C4-2B (cell line): ENCODE results near the gene HSP90B1.

ENCODE experiments used
- ZFX ChIP-seq: fragments of 450-650 bp; IDR thresholded peaks from 2 replicates; pipeline ENCODE4 v1.6.1; 2017
- TF ChIP-seq, protein P1 (sequence below): fragments of 450-650 bp; conservative IDR thresholded peaks from 2 replicates; pipeline ENCODE4 v1.5.1; 2017; ENCODE audit warnings: mild to moderate bottlenecking

DNA sequence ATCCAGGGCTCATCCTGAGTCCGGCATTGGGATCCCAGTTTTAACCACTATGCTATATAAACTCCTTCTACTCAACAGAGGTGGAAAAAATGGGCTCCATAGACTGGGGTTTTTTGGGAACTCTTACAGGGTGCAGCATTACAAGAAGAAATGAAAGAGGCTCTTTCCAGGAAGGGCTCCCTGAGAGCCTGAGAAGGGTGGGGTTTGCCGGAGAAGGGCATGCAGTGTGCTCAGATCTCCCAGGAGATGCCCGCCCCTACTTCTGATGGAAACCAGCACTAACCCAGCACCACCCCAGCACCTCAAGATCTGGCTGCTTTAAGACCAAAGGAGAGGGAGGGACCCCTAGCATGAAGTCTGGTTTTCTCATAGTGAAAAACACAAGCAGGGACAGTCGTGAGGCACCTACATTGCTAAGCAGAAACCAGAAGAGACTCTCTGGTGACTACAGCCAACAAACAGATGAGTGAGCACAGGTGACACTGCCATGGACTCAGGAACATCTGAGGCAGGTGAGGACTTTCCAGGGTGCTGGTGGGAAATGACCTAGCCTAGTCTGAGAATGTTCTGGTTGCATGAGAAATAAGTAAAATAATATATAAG is 43.9 kb upstream of the HSP90B1 start:
- TF ChIP-seq, protein P1, sequence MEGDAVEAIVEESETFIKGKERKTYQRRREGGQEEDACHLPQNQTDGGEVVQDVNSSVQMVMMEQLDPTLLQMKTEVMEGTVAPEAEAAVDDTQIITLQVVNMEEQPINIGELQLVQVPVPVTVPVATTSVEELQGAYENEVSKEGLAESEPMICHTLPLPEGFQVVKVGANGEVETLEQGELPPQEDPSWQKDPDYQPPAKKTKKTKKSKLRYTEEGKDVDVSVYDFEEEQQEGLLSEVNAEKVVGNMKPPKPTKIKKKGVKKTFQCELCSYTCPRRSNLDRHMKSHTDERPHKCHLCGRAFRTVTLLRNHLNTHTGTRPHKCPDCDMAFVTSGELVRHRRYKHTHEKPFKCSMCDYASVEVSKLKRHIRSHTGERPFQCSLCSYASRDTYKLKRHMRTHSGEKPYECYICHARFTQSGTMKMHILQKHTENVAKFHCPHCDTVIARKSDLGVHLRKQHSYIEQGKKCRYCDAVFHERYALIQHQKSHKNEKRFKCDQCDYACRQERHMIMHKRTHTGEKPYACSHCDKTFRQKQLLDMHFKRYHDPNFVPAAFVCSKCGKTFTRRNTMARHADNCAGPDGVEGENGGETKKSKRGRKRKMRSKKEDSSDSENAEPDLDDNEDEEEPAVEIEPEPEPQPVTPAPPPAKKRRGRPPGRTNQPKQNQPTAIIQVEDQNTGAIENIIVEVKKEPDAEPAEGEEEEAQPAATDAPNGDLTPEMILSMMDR: no peak
- TF ChIP-seq ZFX: no peak
